Testis (tissue), 3 donors: ENCODE data around the gene HMCN1. TPM values are rescaled to one million over a fixed set of nuclear protein-coding genes. Genes with fewer than 3 reads are reported as not detected.

Experiments used
- DNase-seq: peaks from one replicate; pipeline ENCODE4 v3.0.0-alpha.2; 2019
- H3K27ac ChIP-seq, 2 donors: fragments of 200-600 bp; sonication (generic); one replicate each; pipeline ENCODE4 v1.5.1; 2019
- H3K27me3 ChIP-seq: fragments of 200-600 bp; sonication (generic); one replicate; pipeline ENCODE4 v1.5.1; 2019
- H3K36me3 ChIP-seq: fragments of 200-600 bp; sonication (generic); one replicate; pipeline ENCODE4 v1.5.1; 2017; ENCODE audit warnings: low read depth; ENCODE audit errors: missing control alignments
- H3K4me1 ChIP-seq: fragments of 200-600 bp; sonication (generic); one replicate; pipeline ENCODE4 v1.5.1; 2019
- H3K4me3 ChIP-seq, 2 donors: fragments of 200-600 bp; sonication (generic); one replicate each; pipeline ENCODE4 v1.5.1; 2017 to 2019
- H3K9me3 ChIP-seq: fragments of 200-600 bp; sonication (generic); one replicate; pipeline ENCODE4 v1.5.1; 2017
- CTCF ChIP-seq, 3 experiments: fragments of 450-650 bp in 2 of 3; fragments of 200-600 bp in 1 of 3; sonication (generic) in 1 of 3; IDR thresholded peaks; one replicate each; pipeline ENCODE4 v1.5.1; 2016 to 2019; ENCODE audit warnings: antibody characterized with exemption in 3 of 3, mild to moderate bottlenecking in 2 of 3, moderate library complexity in 1 of 3
- POLR2A ChIP-seq: fragments of 450-650 bp; IDR thresholded peaks from one replicate; pipeline ENCODE4 v1.6.1; 2017; ENCODE audit warnings: antibody characterized with exemption, mild to moderate bottlenecking, moderate library complexity
- WGBS, 2 donors: methylation state at CpG; one replicate each; pipeline ENCODE4 v1.1.5; 2018; 5-methylcytosine and 5-hydroxymethylcytosine counted together
- intact Hi-C: fragments of 100-400 bp; cut with DNase I; formaldehyde crosslinking; loops from one replicate; pipeline ENCODE4 v1.15.1; 2023; ENCODE audit warnings: low total_unique reads
- polyA plus RNA-seq: library from polyadenylated mRNA; stranded (reverse); fragments of 350-450 nt; fragmentation: Illumina TruSeq; extraction: RNeasy Lipid Tissue Mini Kit (QIAGEN cat#74804); gene quantifications from one replicate; pipeline ENCODE4 v1.2.3, GENCODE V29; 2014; ENCODE audit warnings: low read depth, low replicate concordance; ENCODE audit not compliant: insufficient read depth
- total RNA-seq, 2 donors: library from RNA; depleted of rRNA; stranded (reverse); fragments of >200 nt; gene quantifications; one replicate each; pipeline ENCODE4 v1.2.3, GENCODE V29; 2016

The HMCN1 gene
- total and polyA plus RNA-seq, 3 donors from 2014 or later = 5.2 to 6.2 (median 5.7) TPM

GRCh38 chr1:185846672-185847444, 112.7 kb downstream of the HMCN1 start:
- Histone ChIP-seq H3K9me3 (no peaks in the 10 kb centered on the region), H3K27ac (no peak overlapping the region), H3K4me1 (no peaks in the 10 kb centered on the region), H3K4me3 (no peak overlapping the region), H3K36me3 (no peaks in the 10 kb centered on the region), H3K27me3 (no peaks in the 10 kb centered on the region)
- 91 to 94% methylated on average over 4 of the region's 4 CpGs for WGBS, 2 donors
- intact Hi-C loops = no loop called here
- TF ChIP-seq CTCF (IDR thresholded peaks at IDR 0.05) (no peak), POLR2A (no peak)
- no peak for DNase-seq

- no peaks in the 10 kb centered on the region for H3K36me3 ChIP-seq
- H3K27me3 ChIP-seq = no peaks in the 10 kb centered on the region
- intact Hi-C loops = no loop called here
- H3K9me3 ChIP-seq = no peaks in the 10 kb centered on the region
- H3K4me1 ChIP-seq = no peaks in the 10 kb centered on the region
- no peak overlapping the region for H3K27ac ChIP-seq
- 82 to 88% methylated on average over 1 of the region's 1 CpG for WGBS, 2 donors
- H3K4me3 ChIP-seq = no peak overlapping the region
- TF ChIP-seq POLR2A (no peak), CTCF (IDR thresholded peaks at IDR 0.05) (no peak)
- no peak for DNase-seq
Measured at GRCh38 chr1:185849014-185849413, 114.8 kb downstream of the HMCN1 start.

GRCh38 chr1:185850366-185850765, 116.2 kb downstream of the HMCN1 start:
- no peaks in the 10 kb centered on the region for H3K4me1 ChIP-seq
- no peak for TF ChIP-seq POLR2A
- WGBS, 2 donors = 86 to 98% methylated on average over 1 of the region's 1 CpG
- no peaks in the 10 kb centered on the region for H3K9me3 ChIP-seq
- intact Hi-C loops = no loop called here
- no peaks in the 10 kb centered on the region for H3K27me3 ChIP-seq
- H3K4me3 ChIP-seq = no peak overlapping the region
- H3K27ac ChIP-seq = no peak overlapping the region
- no peaks in the 10 kb centered on the region for H3K36me3 ChIP-seq
- DNase-seq = no peak

GRCh38 chr1:185853739-185854138, 119.5 kb downstream of the HMCN1 start:
- intact Hi-C loops = no loop called here
- H3K9me3 ChIP-seq = no peaks in the 10 kb centered on the region
- TF ChIP-seq CTCF (IDR thresholded peaks at IDR 0.05) = no peak
- TF ChIP-seq POLR2A = no peak
- no peaks in the 10 kb centered on the region for H3K36me3 ChIP-seq
- H3K4me1 ChIP-seq = no peaks in the 10 kb centered on the region
- no peak overlapping the region for H3K4me3 ChIP-seq
- H3K27ac ChIP-seq = no peak overlapping the region
- WGBS, 2 donors = 84 to 95% methylated on average over 1 of the region's 1 CpG
- no peaks in the 10 kb centered on the region for H3K27me3 ChIP-seq
- DNase-seq = no peak

- intact Hi-C loops = no loop called here
- DNase-seq = no peak
- H3K4me3 ChIP-seq = no peak overlapping the region
- no peaks in the 10 kb centered on the region for H3K9me3 ChIP-seq
- H3K27ac ChIP-seq = no peak overlapping the region
- TF ChIP-seq CTCF (IDR thresholded peaks at IDR 0.05) (no peak), POLR2A (no peak)
- WGBS, 2 donors = 63 to 69% methylated on average over 3 of the region's 3 CpGs
- no peaks in the 10 kb centered on the region for H3K4me1 ChIP-seq
- no peaks in the 10 kb centered on the region for H3K36me3 ChIP-seq
- no peaks in the 10 kb centered on the region for H3K27me3 ChIP-seq
Measured at GRCh38 chr1:185856482-185856881, 122.3 kb downstream of the HMCN1 start.
